HS-27A (cell line): ENCODE data around the gene C16orf96.
A peak's percentile ranks its signal among the peaks of the same experiment; 100 is the strongest.

ENCODE experiments used
- DNase-seq: peaks from one replicate; pipeline ENCODE4 v3.0.0-alpha.2; 2012; ENCODE audit warnings: low read depth, missing footprints

C16orf96 gene

DNA sequence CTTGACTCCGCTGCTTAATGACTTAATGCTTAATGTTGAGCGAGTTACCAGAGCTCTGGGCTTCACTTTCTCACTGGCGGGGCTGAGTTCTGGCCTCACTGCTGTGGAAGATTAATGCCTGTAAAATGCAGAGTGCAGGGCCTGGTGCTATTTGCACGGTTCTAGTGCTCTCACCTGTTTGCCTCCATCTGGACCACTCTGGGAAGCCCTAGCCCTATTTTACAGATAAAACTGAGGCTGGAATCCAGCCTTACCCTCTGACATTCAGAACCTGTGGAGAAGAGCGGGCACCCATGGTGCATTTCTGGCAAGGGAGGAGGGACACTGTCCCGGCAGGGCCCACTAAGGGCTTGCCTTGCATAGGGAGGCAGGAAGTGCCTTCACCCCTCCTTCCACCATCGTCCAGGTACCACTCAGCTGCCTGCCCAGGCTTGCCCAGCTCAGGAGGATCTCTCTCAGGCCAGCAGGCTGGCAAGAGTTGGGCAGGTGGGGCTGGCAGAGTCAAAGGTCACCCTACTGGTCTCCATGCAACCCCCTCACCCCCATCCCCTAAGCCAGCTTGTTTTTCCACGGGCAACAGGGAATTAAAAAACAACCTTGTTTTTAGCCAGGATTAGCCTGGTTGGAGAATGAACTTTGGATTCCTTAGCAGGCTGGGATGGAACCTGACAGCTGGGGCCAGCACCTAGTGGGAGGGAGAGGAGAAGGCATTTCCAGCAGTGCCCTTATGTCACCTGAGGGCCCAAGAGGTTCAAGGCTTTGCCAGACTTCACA is 62.7 kb downstream of the C16orf96 start:
- no peak for DNase-seq

GRCh38 chr16:4623593-4623992 is 67.5 kb downstream of the C16orf96 start:
- DNase-seq, result no peak

GRCh38 chr16:4624015-4624826 is 68.1 kb downstream of the C16orf96 start, which contains the start of gene MGRN1:
Gene MGRN1 (plus strand): TSS chr16:4624826. CDS start chr16:4624961, 135 bp downstream.
- DNase-seq, result peak; percentile 91

DNA sequence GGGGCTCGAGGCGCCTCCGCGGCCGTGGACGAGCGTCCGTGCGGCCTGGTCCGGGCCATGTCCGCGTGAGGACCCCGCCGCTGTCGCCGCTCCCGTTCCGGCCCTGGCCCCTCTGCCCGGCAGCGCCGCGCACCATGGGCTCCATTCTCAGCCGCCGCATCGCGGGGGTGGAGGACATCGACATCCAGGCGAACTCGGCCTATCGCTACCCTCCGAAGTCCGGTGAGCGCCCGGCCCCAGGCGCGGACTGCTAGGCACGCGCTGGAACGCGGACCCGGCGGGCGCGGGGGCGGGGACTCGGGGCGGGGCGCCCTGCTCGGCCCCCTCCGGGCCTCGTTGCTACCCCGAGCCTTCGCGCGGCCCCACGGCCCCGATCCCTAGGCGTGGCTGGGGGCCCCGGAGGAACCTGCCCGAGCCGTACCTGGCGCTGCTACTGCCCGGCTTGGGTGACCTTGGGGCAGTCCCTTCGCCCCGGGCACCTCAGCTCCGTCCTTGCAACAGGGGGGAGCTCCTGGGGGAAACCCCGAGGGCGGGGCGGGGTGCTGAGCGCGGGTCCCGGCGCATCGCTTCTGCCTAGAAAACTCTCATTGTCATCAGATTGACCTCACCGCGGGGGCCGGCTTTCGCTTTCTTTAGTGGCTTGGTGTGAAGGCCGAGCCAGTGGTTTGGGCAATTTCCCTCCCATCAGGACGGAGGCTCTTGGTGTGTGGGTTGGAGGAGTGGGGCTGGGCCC is 68.9 kb downstream of the C16orf96 start:
- DNase-seq, result no peak

GRCh38 chr16:4625560-4626159 is 69.5 kb downstream of the C16orf96 start:
- DNase-seq, result no peak

GRCh38 chr16:4626396-4626795 is 70.3 kb downstream of the C16orf96 start:
- no peak for DNase-seq

GRCh38 chr16:4628283-4628682 is 72.1 kb downstream of the C16orf96 start:
- DNase-seq, result no peak

DNA sequence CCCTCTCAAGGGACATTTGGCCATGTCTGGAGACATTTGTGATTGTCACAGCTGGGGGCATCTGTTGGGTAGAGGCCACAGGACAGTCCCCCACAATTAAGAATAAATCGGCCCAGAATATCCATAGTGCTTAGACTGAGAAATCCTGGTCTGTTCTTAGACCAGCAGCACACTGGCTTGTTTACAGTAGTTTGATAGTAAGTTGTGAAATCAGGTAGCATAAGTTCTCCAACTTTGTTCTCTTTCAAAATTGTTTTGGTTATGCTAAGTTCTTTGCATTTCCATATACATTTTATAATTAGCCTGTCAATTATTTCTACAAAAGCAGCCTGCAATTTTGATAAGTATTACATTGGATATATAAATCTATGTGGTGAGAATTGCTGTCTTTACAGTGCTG is 75.3 kb downstream of the C16orf96 start:
- no peak for DNase-seq

DNA sequence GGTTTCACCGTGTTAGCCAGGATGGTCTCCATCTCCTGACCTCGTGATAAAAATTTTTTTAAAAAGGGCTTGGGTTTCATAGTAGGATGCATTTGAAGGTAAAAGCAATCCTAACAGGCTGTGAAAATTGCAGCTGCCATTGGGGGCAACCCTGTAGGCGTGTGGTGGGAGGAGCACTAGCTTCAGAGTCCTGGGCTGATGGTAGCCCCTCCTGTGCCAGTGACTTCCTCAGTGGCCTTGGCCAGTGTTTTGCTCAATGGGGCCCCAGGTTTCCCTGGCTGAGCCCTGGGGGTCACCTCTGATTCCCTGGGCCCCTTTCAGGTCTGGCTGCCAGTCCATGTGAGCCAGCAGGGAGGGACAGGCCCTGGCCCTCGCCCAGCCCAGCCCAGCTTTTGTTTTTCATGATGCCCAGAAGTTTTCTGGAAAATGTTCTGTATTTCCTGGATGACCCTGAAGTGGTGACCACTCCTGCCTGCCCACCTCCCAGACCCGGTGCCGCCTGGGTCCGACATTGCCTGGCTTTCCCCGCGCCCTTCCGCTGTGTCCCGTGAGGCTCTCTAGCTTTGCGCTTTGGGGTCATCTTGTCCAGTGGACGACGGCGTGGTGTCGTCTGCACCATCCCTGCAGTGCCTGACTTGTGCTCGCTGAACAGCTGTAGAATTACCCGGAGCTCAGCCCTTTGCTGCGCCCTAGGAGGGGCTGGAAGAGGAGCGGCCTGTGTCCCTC is 77.9 kb downstream of the C16orf96 start:
- DNase-seq, result no peak

DNA sequence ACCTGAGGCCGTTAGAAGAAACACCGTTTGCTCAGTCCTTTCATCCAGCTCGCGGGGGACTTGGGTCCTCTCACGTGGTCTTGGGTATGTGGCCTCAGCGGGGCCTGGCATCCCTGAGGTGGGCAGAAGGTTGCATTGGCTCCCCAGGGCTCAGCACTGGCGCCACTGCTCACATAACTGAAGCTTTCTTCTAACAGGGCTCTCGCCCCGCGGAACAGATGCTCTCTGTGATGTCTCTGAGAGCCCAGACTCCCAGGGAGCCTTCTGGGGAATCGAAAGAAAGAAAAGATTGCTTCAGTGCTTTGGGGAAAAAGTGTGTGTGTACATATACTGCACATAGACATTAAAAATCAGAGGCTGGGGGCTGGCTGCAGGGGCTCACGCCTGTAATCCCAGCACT is 78.6 kb downstream of the C16orf96 start:
- no peak for DNase-seq

- no peak for DNase-seq
These were observed 80.1 kb downstream of the C16orf96 start for GRCh38 chr16:4636196-4636595.

DNA sequence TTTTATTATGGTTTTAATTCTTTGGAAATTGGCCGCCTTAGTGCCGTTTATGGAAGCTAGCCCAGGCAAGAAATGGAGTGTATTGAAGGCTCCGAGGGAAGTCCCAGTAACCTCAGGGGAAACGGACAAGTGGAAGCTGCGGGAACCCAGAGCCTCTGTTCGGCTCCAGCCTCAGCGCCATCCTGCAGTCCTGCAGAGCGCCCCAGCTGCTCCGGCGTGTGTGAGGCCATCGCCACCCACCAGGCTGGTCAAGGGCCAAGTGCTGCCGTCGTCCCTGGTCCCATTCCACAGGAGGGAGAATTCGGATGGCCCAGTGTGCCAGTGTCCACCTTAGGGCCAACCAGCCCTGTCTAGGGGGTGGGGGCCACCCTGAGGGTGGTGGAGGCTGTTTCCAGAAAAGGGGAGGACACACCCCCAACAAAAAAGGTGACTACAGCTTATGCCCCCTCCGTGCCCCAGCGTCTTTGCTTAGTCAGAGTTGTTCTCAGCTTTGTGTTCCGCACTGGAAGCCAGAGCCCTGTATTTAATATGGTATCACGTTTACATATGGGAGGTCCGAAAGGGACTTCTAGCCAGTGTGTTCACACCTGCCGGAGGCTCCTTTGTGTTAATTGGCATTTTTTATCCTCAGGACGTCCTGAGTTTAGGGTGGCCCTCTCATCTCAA is 81.5 kb downstream of the C16orf96 start:
- DNase-seq, result no peak

GRCh38 chr16:4639899-4640509 is 83.9 kb downstream of the C16orf96 start:
- no peak for DNase-seq

- no peak for DNase-seq
These were observed 84.6 kb downstream of the C16orf96 start for GRCh38 chr16:4640572-4641305.

DNA sequence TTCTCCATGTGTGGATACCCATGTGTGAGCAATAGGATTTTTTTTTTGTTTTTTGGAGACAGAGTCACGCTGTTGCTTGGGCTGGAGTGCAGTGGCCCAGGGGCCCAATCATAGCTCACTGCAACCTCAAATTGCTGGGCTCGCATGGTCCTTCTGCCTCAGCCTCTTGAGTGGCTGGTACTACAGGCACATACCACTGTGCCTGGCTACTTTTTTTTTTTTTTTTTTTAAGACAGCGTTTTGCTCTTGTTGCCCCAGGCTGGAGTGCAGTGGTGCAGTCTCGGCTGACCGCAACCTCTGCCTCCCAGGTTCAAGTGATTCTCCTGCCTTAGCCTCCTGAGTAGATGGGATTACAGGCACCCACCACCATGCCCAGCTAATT is 85.2 kb downstream of the C16orf96 start:
- no peak for DNase-seq

- no peak for DNase-seq
These were observed 85.8 kb downstream of the C16orf96 start for GRCh38 chr16:4641895-4642294.

GRCh38 chr16:4646773-4647643 is 90.9 kb downstream of the C16orf96 start:
- DNase-seq, result no peak

- no peak for DNase-seq
These were observed 91.5 kb downstream of the C16orf96 start for GRCh38 chr16:4647644-4647980.

GRCh38 chr16:4648917-4649316 is 92.8 kb downstream of the C16orf96 start:
- DNase-seq, result no peak
